Glomerular visceral epithelial cell (primary cell): Measurements from ENCODE around the gene SCRN1.

Experiments used
- DNase-seq: peaks from one replicate; pipeline ENCODE4 v3.0.0-alpha.2; 2016; ENCODE audit errors: extremely low spot score

Gene SCRN1

DNA sequence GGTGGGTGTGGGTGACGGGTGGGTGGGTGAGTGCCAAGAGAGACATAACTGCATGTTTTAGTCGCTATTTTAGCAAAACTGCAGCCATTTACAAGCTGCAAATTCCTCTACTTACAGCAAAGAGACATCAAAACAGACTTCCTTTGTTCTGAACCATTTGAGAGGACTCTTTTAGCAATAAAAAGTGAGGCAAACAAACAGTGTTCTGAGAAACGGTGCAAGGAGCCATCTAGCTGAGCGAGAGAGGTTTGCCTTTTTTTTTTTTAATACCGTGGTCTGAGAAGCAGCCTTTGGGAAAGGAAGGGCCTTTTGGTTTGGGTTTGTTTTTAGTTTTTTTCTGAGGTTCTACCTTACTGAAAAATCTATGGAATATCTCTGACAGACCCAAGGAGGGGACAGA, 62.9 kb downstream of the SCRN1 start:
- no peak for DNase-seq

DNA sequence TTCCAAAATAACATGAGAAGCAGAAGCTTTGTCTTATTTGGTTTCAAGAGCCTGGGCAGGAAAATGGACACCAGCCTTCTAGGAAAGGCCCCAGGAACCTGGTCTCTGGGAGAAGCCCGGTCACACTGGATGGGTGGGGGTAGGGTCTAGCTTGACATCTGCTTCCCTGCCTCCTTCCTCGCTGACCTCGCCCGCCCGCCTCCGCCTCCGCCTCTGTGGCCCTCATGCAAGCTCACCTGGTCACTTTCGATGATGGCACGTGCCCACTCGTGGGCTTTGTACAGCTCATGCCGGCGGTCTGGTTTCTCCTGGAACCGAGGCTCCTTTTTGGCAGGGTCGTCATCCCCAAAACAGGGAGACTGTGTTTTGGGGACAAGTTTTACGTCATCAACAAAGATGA, 63.4 kb downstream of the SCRN1 start:
- DNase-seq = no peak

DNA sequence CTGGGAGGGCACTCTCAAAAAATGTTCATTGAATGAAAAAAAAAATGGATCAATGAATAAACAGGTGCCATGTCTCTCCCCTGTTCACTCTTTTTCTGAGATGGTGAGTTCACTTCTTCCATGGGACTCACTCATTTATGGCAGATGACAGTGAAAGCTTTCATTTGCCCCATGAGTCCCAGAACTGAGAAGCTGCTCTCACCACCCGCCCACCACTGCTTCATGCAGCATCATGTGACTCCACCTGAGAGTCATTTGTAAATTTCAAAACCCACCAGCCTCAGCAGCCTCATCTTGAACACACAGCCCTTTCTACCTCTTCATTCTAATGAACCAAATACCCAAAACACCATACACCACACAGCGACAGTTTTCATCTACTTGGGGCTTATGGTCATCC, 64.9 kb downstream of the SCRN1 start:
- DNase-seq = no peak

DNA sequence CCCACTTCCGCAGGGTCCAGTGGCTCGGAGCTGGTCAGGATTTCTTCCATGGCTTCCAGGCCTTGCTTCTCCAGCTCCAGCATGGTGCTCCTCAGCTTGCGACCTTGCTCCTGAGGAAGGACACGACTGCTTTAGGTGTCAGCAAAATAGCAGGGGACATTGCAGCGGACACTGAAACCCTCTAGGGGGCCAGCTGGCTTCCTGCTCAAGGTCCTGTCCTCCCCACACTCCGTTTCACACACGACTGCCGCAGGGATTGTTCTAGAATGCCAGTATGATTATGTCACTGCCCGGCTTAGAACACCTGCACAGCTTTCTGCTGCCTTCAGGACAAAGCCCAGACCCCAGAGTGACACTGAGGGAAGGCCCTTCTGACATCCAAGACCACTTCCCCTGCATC, 65.6 kb downstream of the SCRN1 start:
- DNase-seq = no peak

DNA sequence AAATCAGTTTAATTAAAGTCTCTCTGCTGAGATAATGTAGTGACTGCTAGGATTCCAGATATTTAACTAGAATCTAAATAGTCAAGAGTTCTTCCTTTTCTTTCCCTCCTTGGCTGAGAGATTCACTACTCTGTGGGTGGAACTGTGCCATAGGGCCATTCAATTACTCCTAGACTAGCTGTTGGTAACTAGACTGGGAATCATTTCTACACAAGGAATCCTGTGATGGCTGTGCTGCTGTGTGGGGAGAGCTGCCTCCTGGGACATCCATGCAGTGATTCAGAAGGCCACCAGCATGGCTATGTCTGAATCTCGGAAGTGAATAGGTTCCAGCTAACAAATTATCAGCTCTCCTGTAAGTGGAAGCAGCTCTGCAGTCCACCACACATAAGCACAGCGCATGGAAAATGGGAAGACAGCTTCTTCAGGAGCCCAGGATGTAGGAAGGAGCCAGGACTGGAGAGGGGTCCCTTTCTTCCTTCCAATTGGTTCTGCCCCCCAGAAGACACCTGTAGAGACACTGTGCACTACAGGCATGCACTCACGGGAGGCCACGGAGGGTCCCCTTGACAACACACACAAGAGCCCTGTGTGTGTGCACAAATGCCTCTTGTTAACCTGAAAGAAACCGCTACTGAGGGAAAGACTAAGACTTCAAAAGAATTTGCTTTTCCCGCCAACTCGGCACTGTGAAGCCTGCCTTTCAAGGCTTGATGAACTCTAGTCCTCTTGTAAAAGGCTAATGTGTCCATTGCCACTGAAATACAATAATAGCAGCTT, 66.5 kb downstream of the SCRN1 start:
- DNase-seq = no peak

DNA sequence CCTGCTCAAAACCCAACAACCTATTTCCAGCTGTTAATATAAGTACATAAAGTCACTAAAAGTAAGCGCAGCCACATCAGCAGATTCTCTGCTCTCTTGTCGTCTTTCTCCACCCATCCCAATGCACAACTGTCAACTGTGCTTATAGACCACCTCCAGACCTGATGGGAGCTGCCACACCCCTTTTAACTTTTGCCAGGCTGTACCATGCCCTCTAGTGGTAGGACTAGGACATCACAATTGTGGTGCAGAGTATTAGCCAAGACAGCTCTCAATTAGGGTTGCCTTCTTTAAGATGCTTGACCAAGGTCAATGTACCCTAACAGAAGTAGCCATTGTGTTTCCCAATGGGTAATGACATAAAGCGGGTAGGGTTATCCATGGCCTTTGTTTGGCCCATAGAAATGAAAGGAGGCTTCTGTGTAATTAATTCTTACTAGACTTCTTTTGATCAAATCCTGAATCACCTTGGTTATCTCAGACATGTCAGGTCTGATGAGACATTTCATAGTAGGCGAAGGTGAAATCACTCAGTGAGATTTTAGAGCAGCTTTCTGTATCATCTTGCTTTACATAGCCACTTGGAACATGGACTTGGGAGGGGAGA, 68.1 kb downstream of the SCRN1 start:
- DNase-seq = peak; percentile 62

DNA sequence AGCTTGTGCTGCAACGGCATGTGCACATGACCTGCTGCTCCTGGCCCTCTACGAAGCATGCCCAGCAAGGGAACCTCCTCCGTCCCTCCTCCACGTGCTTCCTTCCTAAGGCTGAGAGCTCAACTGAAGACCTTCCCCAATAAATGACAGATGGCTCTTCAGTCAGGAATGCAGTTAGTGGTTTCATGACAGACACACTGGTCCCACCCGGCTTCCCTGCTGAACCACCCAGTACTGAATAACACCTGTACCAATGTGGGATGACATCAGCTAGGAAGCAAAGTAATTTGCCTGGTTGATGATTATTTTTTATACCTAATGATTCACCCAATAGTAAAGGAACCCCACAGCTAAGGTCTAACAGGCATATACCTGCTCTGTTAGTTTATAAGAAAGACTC, 69.1 kb downstream of the SCRN1 start:
- peak; percentile 25 for DNase-seq

DNA sequence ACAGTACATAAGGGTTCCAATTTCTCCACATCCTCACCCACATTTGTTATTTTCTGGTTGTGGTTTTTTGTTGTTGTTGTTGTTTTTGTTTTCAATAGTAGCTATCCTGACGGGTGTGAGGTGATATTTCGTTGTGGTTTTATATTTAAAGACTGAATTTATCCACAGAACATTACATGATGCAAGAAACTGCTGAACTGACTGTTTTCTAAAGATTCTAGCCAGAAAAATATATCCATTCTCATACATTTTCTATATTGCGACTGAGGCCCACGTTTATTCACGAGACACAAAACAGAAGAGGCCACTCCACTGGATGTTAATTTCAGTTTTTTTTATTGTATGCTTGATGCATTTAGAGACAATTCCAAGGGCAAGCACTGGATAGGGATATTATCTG, 69.8 kb downstream of the SCRN1 start:
- no peak for DNase-seq

DNA sequence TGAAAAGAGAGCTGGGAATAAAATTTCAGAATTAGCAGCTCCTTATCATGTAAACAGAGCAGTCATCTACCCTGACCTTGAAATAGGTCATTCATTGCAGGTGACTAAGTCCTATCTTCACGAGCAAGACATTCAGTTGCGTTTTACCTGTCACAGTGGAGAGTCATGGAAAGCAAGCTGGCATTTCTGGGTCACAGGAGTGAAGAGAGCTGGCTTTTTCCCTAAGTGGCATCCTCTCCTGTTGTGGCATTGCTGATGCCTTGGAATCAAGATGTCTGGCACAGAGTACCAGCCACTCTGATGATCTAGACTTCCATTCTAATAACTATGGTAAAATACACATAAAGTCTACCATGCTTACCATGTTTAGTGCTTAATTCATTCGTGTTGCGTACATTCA, 70.8 kb downstream of the SCRN1 start:
- no peak for DNase-seq

DNA sequence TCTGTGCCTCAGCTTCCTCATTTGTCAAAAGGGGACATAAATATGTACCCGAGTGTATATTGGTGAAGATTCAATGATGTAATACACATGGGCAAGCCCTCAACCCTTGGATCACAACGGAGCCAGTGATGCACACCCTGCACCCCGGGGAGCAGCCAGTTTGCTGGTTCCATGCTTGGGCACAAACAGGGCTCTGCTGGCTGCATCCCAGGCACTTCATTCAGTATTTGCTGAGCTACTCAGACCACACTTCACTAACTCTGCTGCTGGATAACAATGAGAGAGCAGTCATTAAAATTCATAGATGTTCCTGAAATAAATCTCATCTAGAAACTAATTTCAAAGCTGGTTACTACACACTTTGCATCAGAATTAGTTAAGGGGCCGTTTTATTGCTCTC, 72.0 kb downstream of the SCRN1 start:
- DNase-seq = no peak

DNA sequence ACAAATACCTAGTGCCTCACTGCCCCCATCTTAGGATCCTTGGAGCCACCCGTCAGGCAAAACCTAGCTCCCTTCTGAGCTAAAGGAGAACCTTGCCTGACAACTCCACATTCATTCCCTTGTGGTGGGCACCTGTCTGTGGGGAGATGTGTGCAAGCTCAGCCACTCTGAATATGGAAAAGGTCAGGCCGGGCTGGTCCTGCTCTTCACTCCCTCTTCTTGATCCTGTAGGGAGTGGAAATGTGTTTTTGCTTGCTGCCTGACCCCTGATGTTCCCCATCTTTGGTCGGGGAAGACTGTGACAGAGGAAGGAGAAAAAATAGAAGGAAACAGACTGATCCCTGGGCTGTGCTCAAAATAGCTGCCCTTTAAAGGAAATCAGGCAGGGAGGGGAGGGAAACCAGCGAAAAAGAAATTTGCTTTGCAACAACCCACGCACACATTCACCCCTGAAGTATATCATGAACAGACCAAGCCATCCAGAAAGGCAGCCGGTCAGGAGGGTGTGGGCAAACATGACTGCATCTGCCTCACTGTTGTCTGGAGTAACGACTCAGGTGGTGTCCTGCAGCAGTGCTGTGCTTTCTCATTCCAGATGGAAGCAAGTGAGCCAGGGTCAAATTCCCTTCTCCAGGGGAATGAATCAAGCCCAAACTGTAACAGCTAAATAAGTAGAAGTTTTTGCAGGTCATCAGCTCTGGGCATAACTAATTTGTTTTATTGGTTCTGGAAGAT, 74.0 kb downstream of the SCRN1 start:
- peak; percentile 13 for DNase-seq

DNA sequence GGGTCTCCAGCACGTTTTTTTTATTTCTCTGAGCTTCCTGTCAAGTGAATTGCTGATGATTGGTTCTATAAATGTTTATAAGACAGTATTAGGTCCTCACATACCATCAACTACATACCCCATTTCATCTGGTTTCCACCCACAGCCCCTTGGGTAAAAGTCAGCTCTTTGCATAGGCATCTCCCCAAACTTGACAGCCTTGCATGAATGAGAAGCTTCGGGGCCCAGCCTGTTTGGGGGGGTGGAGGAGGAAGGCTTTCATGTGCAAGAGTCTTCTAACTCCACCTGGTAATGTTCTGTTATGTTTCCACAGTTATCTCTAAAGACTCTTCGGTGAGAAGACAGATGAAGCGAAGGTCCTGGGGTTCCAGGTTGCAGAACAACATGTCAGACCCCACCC, 75.4 kb downstream of the SCRN1 start:
- DNase-seq = no peak

DNA sequence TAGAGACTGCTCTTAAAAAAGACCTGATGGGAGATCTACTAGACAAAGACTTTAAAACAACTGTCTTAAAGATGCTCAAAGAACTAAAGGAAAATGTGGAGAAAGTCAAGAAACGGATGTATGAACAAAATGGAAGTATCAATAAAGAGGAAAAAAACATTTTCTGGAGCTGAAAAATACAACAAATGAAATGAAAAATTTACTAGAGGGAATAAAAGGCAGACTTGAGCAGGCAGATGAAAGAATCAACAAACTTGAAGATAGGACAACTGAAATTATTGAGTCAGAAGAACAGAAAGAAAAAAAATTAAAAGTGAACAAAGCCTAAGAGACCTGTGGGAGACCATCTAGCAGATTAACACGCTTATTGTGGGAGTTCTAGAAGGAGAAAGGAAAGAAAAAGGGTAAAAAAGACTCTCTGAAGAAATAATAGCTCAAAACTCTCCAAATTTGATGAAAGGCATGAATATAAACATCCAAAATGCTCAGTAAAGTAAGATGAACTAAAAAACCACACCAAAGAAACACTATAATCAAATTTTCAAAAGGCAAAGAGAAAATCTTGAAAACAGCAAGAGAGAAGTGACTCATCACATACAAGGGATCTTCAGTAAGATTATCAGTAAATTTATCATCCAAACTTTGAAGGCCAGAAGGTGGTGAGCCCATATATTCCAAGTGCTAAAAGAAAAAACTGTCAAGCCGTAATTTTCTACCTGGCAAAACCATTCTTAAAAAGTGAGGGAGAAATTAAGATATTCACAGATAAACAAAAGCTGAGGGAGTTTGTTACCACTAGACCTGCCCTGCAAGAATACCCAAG, 83.2 kb downstream of the SCRN1 start:
- DNase-seq = no peak

DNA sequence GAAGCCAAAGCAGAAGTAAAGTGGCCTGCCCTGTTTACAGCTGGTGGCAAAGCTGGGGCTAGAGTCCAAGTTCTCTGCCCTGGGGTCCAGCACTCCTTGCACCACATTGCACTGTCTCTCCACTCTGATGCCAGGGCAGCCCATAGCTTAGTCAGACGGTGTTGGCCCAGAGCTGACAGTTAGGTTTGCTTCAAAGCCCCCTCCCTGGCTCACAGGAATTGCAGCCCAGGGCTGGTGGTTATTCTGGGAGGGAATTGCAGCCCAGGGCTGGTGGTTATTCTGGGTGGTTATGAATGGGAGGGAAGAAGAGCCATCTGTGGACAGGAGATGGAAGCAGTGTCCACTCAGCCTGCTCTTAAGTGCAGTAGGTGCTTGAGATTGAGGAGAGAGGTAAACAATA, 88.9 kb downstream of the SCRN1 start:
- DNase-seq = no peak

DNA sequence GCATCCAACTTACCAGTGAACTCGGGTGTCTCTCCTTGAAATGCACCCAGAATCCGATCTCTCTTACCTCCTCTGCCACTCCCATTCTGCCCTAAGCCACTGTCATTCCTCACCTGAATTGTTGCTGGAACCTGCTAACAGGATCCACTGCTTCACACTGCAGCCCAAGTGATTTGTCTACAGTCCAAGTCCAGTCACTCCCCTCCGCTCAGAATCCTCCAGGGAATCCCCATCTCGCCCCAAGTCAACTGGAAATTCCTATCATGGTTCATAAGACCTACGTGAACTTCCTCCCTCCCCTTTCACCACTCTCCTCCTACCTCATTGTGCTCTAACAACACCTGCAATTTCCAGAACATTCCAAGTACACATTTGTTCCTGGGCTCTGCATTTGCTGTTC, 91.3 kb downstream of the SCRN1 start:
- no peak for DNase-seq

DNA sequence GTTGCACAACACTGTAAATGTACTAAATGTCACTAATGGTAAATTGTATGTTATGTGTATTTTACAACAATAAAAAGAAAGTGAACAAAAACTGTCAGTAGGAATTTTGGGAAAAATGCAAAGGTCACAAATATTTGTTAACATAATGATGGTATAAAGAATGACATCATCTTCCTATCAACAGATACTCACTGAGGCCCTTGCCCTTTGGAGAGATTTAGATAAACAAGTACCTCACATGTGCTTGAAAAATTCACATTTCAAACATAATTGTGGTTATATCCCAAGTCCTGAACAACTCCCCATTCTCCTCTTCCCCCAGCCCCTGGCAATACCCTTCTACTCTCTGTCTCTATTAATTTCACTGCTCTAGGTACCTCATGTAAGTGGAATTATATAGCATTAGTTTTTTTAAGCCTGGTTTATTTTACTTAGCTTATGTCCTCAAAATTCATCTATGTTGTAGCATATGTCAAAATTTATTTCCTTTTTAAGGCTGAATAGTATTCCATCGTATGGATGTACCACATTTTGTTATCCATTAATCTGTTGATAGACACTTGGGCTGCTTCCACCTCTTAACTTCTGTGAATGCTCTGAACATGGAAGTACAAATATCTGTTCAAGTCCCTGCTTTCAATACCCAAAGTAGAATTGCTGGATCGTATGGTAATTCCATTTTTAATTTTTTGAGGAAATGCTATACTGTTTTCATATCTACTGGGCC, 92.8 kb downstream of the SCRN1 start:
- DNase-seq = no peak

DNA sequence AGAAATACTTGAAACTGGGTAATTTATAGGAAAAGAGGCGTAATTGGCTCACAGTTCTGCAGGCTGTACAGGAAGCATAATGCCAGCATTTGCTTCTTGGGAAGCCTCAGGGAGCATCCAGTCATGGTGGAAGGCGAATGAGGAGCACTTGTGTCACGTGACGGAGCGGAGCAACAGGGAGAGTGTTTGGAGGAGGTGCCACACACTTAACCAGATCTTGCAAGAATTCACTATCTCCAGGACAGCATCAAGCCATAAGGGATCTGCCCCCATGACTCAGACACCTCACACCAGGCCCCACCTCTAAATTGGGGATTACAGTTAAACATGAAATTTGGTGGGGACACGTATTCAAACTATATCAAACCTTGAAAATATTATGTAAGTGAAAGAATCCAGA, 94.0 kb downstream of the SCRN1 start:
- no peak for DNase-seq

DNA sequence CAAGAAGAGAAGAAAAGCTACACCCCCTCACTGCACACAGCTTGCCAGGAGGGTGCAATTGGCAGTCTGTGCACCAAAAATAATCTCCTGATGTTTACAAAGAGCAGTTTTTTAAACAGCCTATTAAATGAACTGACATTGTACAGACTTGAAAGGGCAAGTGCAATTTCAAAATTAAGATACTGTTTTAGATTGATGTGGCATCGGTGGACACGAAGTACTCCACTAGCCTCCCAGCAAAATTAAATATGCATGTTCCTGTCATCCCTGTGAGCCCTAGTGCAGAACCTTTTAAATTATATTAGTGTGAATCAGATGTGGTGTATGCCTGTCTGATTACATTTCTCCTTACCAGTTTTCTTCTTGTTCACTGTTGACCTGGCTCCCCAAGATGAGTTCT, 95.3 kb downstream of the SCRN1 start:
- DNase-seq = no peak

DNA sequence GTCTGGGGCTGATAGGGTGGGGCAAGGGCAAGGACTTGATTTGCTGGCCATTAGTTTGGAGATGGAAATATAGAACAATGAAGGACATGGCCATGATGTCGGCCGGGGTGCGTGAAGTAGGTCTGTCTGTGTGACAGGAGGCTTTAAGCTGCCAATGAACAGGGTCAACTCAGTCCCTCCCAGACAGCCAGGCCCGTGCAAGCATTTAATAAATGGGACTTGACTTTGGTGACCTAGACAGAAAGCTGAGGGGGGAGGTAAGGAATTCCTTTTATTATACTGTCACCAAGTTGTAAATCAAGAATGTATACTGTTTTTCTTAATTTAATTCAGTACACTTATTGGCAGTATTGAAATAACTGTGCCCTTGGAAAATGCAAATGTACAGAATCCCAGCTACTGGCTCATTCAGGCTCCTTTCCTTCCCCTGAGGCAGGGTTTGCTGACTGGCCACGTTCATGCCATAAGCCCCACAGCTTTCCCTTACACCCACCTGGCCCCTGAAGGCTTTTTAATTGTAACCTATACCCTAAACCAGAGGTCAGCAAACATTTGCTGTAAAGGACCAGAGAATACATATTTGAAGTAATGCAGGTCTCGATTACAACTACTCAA, 96.1 kb downstream of the SCRN1 start:
- no peak for DNase-seq

DNA sequence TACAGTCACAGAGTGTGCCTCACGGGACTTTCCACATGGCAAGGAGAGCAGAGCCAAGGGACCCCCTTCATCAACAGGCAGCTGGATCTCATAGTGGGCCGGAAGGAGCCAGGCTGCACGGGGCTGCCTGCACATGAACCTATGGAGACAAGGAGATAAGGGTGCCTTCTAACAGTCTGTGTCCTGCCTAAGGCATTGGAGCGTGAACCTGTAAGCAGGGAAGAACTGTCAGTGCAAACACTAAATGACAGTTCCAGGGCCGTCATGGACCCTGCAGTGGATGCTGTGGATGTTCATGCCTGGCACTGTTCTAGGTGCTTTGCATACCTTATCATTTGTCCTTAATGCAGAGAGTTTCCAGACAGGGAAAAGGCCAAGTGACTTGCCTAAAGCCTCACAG, 97.4 kb downstream of the SCRN1 start:
- no peak for DNase-seq

DNA sequence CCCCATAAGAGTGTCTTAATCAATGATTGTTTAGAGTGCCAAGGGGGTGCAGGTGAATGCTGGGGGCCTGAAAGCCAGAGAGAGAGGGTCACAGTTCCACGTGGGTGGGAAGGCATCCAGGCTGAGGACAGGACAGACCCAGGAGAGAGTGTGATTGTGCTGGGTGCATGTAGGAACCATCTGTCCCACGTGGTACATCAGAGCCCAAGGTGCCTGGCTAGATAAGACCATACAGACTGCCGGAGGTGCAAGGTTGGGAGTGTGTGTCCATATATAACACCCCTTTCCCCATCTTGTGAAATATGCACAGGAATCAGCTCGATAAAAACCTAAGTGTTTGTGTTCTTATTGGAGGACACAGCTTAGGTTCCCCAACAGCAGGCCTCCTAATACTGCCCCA, 97.8 kb downstream of the SCRN1 start:
- no peak for DNase-seq
